HCT116 (cell line): ENCODE data around the gene RNF207. TPM values are rescaled to one million over a fixed set of nuclear protein-coding genes. Genes with fewer than 3 reads are reported as not detected.

ENCODE experiments used
- ATAC-seq: fragments of 200-7000 bp; cut with Tn5 transposase; 2 replicates; pipeline ENCODE4 v1.9.1; 2020; ENCODE audit warnings: mild to moderate bottlenecking, moderate library complexity
- BruUV-seq: library from RNA; stranded (reverse); fragments of 400-500 nt; replicated peaks from 2 replicates; lab custom pipeline; 2021; lab: Mats Ljungman, UMichigan
- CTCF ChIA-PET: fragments of 300-600 bp; sonication (Branson Sonifier 250); formaldehyde crosslinking; loops from one replicate; lab custom pipeline; 2021; ENCODE audit warnings: antibody characterized with exemption; lab: Charles Lee
- POLR2A ChIA-PET: fragments of 300-600, 350-600 bp; sonication (Branson Sonifier 250); formaldehyde crosslinking; loops from one replicate; lab custom pipeline; 2021; ENCODE audit warnings: antibody characterized with exemption; lab: Charles Lee
- RAD21 ChIA-PET, 2 experiments: fragments of 300-600 bp; sonication (Branson Sonifier 250); formaldehyde crosslinking; loops; one replicate each; lab custom pipeline; 2023; ENCODE audit warnings: low total read pairs in 2 of 2; ENCODE audit not compliant: uncharacterized antibody in 2 of 2, unreplicated experiment in 2 of 2, low non-redundant PET in 1 of 2; lab: Charles Lee
- DNase-seq: peaks from one replicate; pipeline ENCODE4 v3.0.0-alpha.2; 2010; ENCODE audit warnings: low read depth, low spot score
- H2AFZ ChIP-seq: fragments of 200-600 bp; shearing (Covaris generic), sonication (generic); 2 replicates; pipeline ENCODE4 v1.6.1; 2017; ENCODE audit warnings: low read depth, mixed run types, mixed read lengths, antibody characterized with exemption, low read length; ENCODE audit not compliant: poor library complexity, severe bottlenecking
- H3K27ac ChIP-seq: 2 replicates; pipeline ENCODE4 v1.5.1; 2012; ENCODE audit warnings: low read depth, low read length
- H3K27me3 ChIP-seq: fragments of 200-600 bp; sonication (generic); 2 replicates; pipeline ENCODE4 v1.6.1; 2016; ENCODE audit warnings: mixed run types, low read length, mixed read lengths; ENCODE audit not compliant: insufficient read depth
- H3K36me3 ChIP-seq, 2 experiments: fragments of 200-500 bp in 1 of 2; fragments of 200-600 bp in 1 of 2; sonication (Bioruptor generic) in 1 of 2; sonication (generic) in 1 of 2; 2 replicates each; pipeline versions ENCODE4 v1.5.1 to v1.6.1; 2014 to 2016; ENCODE audit warnings: low read length in 2 of 2, inconsistent platforms in 1 of 2, mixed read lengths in 1 of 2, mixed run types in 1 of 2; ENCODE audit not compliant: insufficient read depth in 2 of 2, control insufficient read depth in 1 of 2
- H3K4me1 ChIP-seq, 2 experiments: fragments of 200-600 bp in 1 of 2; sonication (generic) in 1 of 2; 2 replicates each; pipeline versions ENCODE4 v1.5.1 to v1.6.1; 2012 to 2017; ENCODE audit warnings: low read length in 2 of 2, inconsistent platforms in 1 of 2, mild to moderate bottlenecking in 1 of 2, mixed read lengths in 1 of 2, mixed run types in 1 of 2, moderate library complexity in 1 of 2; ENCODE audit not compliant: insufficient read depth in 2 of 2, control insufficient read depth in 1 of 2
- H3K4me2 ChIP-seq: fragments of 200-600 bp; sonication (generic); 2 replicates; pipeline ENCODE4 v1.6.1; 2017; ENCODE audit warnings: mixed run types, low read length, mixed read lengths
- H3K4me3 ChIP-seq, 2 experiments: fragments of 200-600 bp in 1 of 2; sonication (generic) in 1 of 2; replicated peaks in 1 of 2; 2 replicates each; pipeline ENCODE4 v1.5.1; 2011 to 2016; ENCODE audit warnings: low read length in 2 of 2, control low read depth in 1 of 2, low read depth in 1 of 2, mild to moderate bottlenecking in 1 of 2, mixed read lengths in 1 of 2, mixed run types in 1 of 2
- H3K79me2 ChIP-seq: fragments of 200-600 bp; sonication (generic); 2 replicates; pipeline ENCODE4 v1.6.1; 2017; ENCODE audit warnings: mild to moderate bottlenecking, mixed run types, low read length, moderate library complexity, mixed read lengths; ENCODE audit not compliant: insufficient read depth
- H3K9ac ChIP-seq: fragments of 200-600 bp; sonication (generic); 2 replicates; pipeline ENCODE4 v1.6.1; 2016; ENCODE audit warnings: low read length, mixed read lengths
- H3K9me2 ChIP-seq: fragments of 200-600 bp; sonication (generic), shearing (Covaris generic); 2 replicates; pipeline ENCODE4 v1.6.1; 2017; ENCODE audit warnings: mixed run types, mild to moderate bottlenecking, moderate library complexity; ENCODE audit not compliant: insufficient read depth
- H3K9me3 ChIP-seq, 2 experiments: fragments of 200-500 bp in 1 of 2; fragments of 200-600 bp in 1 of 2; sonication (Bioruptor generic) in 1 of 2; sonication (generic) in 1 of 2; 2 replicates each; pipeline ENCODE4 v1.6.1; 2014 to 2017; ENCODE audit warnings: low read length in 2 of 2, mixed read lengths in 2 of 2, inconsistent platforms in 1 of 2, low read depth in 1 of 2, mild to moderate bottlenecking in 1 of 2, mixed run types in 1 of 2, moderate library complexity in 1 of 2; ENCODE audit not compliant: control insufficient read depth in 1 of 2, insufficient read depth in 1 of 2
- H4K20me1 ChIP-seq: fragments of 200-600 bp; sonication (generic), shearing (Covaris generic); 2 replicates; pipeline ENCODE4 v1.6.1; 2017; ENCODE audit warnings: mixed run types, mild to moderate bottlenecking, moderate library complexity; ENCODE audit not compliant: insufficient read depth
- CTCF ChIP-seq, 3 experiments: fragments of 200-600 bp in 1 of 3; sonication (generic) in 1 of 3; IDR thresholded peaks in 2 of 3; conservative IDR thresholded peaks in 1 of 3; 2 replicates each; pipeline ENCODE4 v1.5.1; 2012 to 2017; ENCODE audit warnings: low read depth in 2 of 3, low read length in 2 of 3, antibody characterized with exemption in 1 of 3, borderline replicate concordance in 1 of 3, control low read depth in 1 of 3, mild to moderate bottlenecking in 1 of 3, mixed read lengths in 1 of 3, mixed run types in 1 of 3, moderate library complexity in 1 of 3; ENCODE audit not compliant: insufficient read depth in 1 of 3
- EGR1 ChIP-seq: IDR thresholded peaks from 2 replicates; pipeline ENCODE4 v1.6.1; 2012; ENCODE audit warnings: low read depth
- ELF1 ChIP-seq: IDR thresholded peaks from 2 replicates; pipeline ENCODE4 v1.6.1; 2012; ENCODE audit warnings: low read depth, borderline replicate concordance
- EZH2phosphoT487 ChIP-seq: fragments of 200-600 bp; IDR thresholded peaks from 2 replicates; pipeline ENCODE4 v1.6.1; 2018; ENCODE audit warnings: antibody characterized with exemption, borderline replicate concordance
- FOSL1 ChIP-seq: IDR thresholded peaks from 2 replicates; pipeline ENCODE4 v1.6.1; 2012; ENCODE audit warnings: low read depth
- MAX ChIP-seq: IDR thresholded peaks from 2 replicates; pipeline ENCODE4 v1.6.1; 2012
- POLR2A ChIP-seq: IDR thresholded peaks from 2 replicates; pipeline ENCODE4 v1.7.0; 2011; ENCODE audit warnings: borderline replicate concordance; ENCODE audit not compliant: insufficient read depth, insufficient read length; ENCODE audit errors: extremely low read depth
- POLR2AphosphoS5 ChIP-seq: IDR thresholded peaks from 2 replicates; pipeline ENCODE4 v1.6.1; 2011; ENCODE audit warnings: mild to moderate bottlenecking, low read depth, low read length, moderate library complexity
- SIN3A ChIP-seq: IDR thresholded peaks from 2 replicates; pipeline ENCODE4 v1.6.1; 2012; ENCODE audit warnings: low read depth
- SRF ChIP-seq: IDR thresholded peaks from 2 replicates; pipeline ENCODE4 v1.6.1; 2012; ENCODE audit warnings: low read depth
- TCF7L2 ChIP-seq: IDR thresholded peaks from 2 replicates; pipeline ENCODE4 v1.7.0; 2011; ENCODE audit warnings: borderline replicate concordance, inconsistent platforms; ENCODE audit not compliant: insufficient read depth, insufficient read length; ENCODE audit errors: extremely low read depth
- ZBTB33 ChIP-seq: IDR thresholded peaks from 2 replicates; pipeline ENCODE4 v1.6.1; 2011; ENCODE audit warnings: mild to moderate bottlenecking, low read length, moderate library complexity; ENCODE audit not compliant: insufficient replicate concordance; ENCODE audit errors: extremely low read depth
- ZFX ChIP-seq: fragments of 450-650 bp; IDR thresholded peaks from 2 replicates; pipeline ENCODE4 v1.6.1; 2017
- ZNF274 ChIP-seq: fragments of 200-500 bp; sonication (Bioruptor generic); IDR thresholded peaks from 2 replicates; pipeline ENCODE4 v1.6.1; 2014; ENCODE audit warnings: mild to moderate bottlenecking, low read depth, low read length, inconsistent platforms
- intact Hi-C: fragments of 100-400 bp; cut with micrococcal nuclease; formaldehyde crosslinking; loops from 2 replicates; pipeline ENCODE4 v1.10.0; 2022
- total RNA-seq: library from RNA; stranded (reverse); gene quantifications from one replicate; pipeline ENCODE4 v1.2.1, GENCODE V29; 2021; ENCODE audit not compliant: unreplicated experiment
- TF ChIP-seq, protein P1 (sequence below): IDR thresholded peaks from 2 replicates; pipeline ENCODE4 v1.6.1; 2012

Gene RNF207
- total RNA-seq, 1 experiment from 2014 or later, result 61.2 TPM

DNA sequence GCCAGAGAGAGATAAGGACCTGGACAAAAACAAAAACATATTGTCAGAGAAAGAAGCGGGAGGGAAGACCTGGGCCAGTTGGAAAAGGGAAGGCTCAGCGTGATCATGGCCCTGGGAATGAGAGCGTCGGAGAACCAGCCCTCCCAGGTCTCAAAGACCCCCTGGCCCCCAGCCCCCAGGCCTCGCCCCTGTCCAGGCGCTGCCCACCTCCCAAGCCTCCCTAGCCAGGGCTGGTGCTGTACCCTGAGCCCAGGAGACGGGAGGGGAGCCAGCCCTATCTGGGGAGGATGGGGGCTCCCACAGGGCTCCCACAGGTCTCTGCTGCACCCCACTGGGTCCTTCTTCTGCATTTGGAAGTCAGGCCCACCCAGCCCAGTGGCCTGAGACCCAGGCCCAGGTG is 40.9 kb upstream of the RNF207 start (continued):
- no peak for TF ChIP-seq EZH2phosphoT487
- TF ChIP-seq, protein P1, sequence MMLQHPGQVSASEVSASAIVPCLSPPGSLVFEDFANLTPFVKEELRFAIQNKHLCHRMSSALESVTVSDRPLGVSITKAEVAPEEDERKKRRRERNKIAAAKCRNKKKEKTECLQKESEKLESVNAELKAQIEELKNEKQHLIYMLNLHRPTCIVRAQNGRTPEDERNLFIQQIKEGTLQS, result no peak

GRCh38 chr1:6165441-6165985 is 40.4 kb upstream of the RNF207 start:
- intact Hi-C loops, result no loop called here
- no peak overlapping the region for H2AFZ ChIP-seq
- H3K4me2 ChIP-seq, result no peak overlapping the region
- H3K4me3 ChIP-seq, result no peak overlapping the region
- no peaks in the 10 kb centered on the region for H3K9me2 ChIP-seq
- TF ChIP-seq CTCF (IDR thresholded peaks at IDR 0.05 in 2 of 3, conservative IDR thresholded peaks at IDR 0.05 in 1 of 3; ENCODE audit: borderline replicate concordance in 1 of 3, insufficient read depth in 1 of 3, low read depth in 2 of 3, low read length in 2 of 3) (no peak), FOSL1 (no peak), ZNF274 (no peak), POLR2AphosphoS5 (no peak), SRF (no peak), EZH2phosphoT487 (no peak), ELF1 (no peak), POLR2A (no peak), SIN3A (no peak), ZFX (no peak), EGR1 (no peak), ZBTB33 (no peak), MAX (no peak), TCF7L2 (no peak)
- TF ChIP-seq, protein P1, result no peak
- POLR2A ChIA-PET, result no interaction called here
- BruUV-seq, result no TSS peak
- H3K36me3 ChIP-seq, result no peaks in the 10 kb centered on the region
- RAD21 ChIA-PET, result no interaction called here
- H3K9ac ChIP-seq, result no peak overlapping the region
- H3K9me3 ChIP-seq, result no peaks in the 10 kb centered on the region
- DNase-seq (no peak), ATAC-seq (no peak)
- no peaks in the 10 kb centered on the region for H3K4me1 ChIP-seq
- no peaks in the 10 kb centered on the region for H4K20me1 ChIP-seq
- CTCF ChIA-PET, result no interaction called here
- H3K27ac ChIP-seq, result no peak overlapping the region
- no peaks in the 10 kb centered on the region for H3K79me2 ChIP-seq
- no peaks in the 10 kb centered on the region for H3K27me3 ChIP-seq
